Caco-2 (cell line): Measurements from ENCODE around the gene LRIG3. TPM values are rescaled to one million over a fixed set of nuclear protein-coding genes. Genes with fewer than 3 reads are reported as not detected.

ENCODE experiments used
- BruUV-seq: library from RNA; stranded (reverse); fragments of 400-500 nt; replicated peaks from 2 replicates; lab custom pipeline; 2021; lab: Mats Ljungman, UMichigan
- CTCF ChIA-PET: fragments of 300-600 bp; sonication (Branson Sonifier 250); formaldehyde crosslinking; loops from one replicate; lab custom pipeline; 2022; ENCODE audit warnings: antibody characterized with exemption; lab: Charles Lee
- POLR2A ChIA-PET: fragments of 300-600 bp; sonication (Branson Sonifier 250); formaldehyde crosslinking; loops from one replicate; lab custom pipeline; 2022; ENCODE audit warnings: antibody characterized with exemption; lab: Charles Lee
- DNase-seq, 2 experiments: peaks; one replicate each; pipeline versions ENCODE4 v3.0.0 to v3.0.0-alpha.2; 2020 to 2022
- H3K27me3 ChIP-seq: replicated peaks from 2 replicates; pipeline ENCODE4 v1.6.0; 2011; ENCODE audit warnings: low read length; ENCODE audit not compliant: control insufficient read depth, insufficient read depth
- H3K36me3 ChIP-seq: 2 replicates; pipeline ENCODE4 v1.5.1; 2011; ENCODE audit warnings: low read length; ENCODE audit not compliant: control insufficient read depth, insufficient read depth
- H3K4me1 ChIP-seq: fragments of 250-450 bp; sonication (Bioruptor Pico); 2 replicates; pipeline ENCODE4 v1.5.1; 2020; ENCODE audit warnings: mild to moderate bottlenecking
- H3K4me3 ChIP-seq: 2 replicates; pipeline ENCODE4 v1.5.1; 2011; ENCODE audit warnings: low read depth, mild to moderate bottlenecking, control low read depth, low read length
- H3K9me3 ChIP-seq: fragments of 250-450 bp; sonication (Bioruptor Pico); 2 replicates; pipeline ENCODE4 v1.5.1; 2020; ENCODE audit warnings: mild to moderate bottlenecking, moderate library complexity
- H3K27ac Mint-ChIP-seq: one replicate; pipeline ENCODE4 v1.8.0; 2022; ENCODE audit warnings: mixed read lengths; ENCODE audit not compliant: unreplicated experiment
- H3K27me3 Mint-ChIP-seq: one replicate; pipeline ENCODE4 v1.8.0; 2022; ENCODE audit warnings: mixed read lengths; ENCODE audit not compliant: insufficient read depth, unreplicated experiment
- H3K36me3 Mint-ChIP-seq: one replicate; pipeline ENCODE4 v1.8.0; 2022; ENCODE audit warnings: mild to moderate bottlenecking, mixed read lengths; ENCODE audit not compliant: insufficient read depth, unreplicated experiment
- H3K4me1 Mint-ChIP-seq: one replicate; pipeline ENCODE4 v1.8.0; 2022; ENCODE audit warnings: low read depth, mixed read lengths; ENCODE audit not compliant: unreplicated experiment
- H3K4me3 Mint-ChIP-seq: one replicate; pipeline ENCODE4 v1.8.0; 2022; ENCODE audit warnings: mild to moderate bottlenecking, moderate library complexity, mixed read lengths; ENCODE audit not compliant: unreplicated experiment
- H3K9me3 Mint-ChIP-seq: one replicate; pipeline ENCODE4 v1.8.0; 2022; ENCODE audit warnings: mixed read lengths; ENCODE audit not compliant: unreplicated experiment
- CTCF ChIP-seq, 2 experiments: fragments of 200-600 bp in 1 of 2; IDR thresholded peaks; 1 replicate in 1 of 2; 2 replicates in 1 of 2; pipeline versions ENCODE4 v1.5.1 to v1.8.0; 2011 to 2022; ENCODE audit warnings: antibody characterized with exemption in 1 of 2, control low read depth in 1 of 2, inconsistent platforms in 1 of 2, low read depth in 1 of 2, low read length in 1 of 2, mild to moderate bottlenecking in 1 of 2, moderate library complexity in 1 of 2; ENCODE audit not compliant: insufficient read depth in 1 of 2, severe bottlenecking in 1 of 2, unreplicated experiment in 1 of 2
- intact Hi-C: fragments of 100-400 bp; cut with micrococcal nuclease; formaldehyde crosslinking; loops from one replicate; pipeline ENCODE4 v1.10.0; 2022; ENCODE audit not compliant: unreplicated experiment
- total RNA-seq: library from RNA; stranded (reverse); gene quantifications from 2 replicates; pipeline ENCODE4 v1.2.3, GENCODE V29; 2022

LRIG3 gene
- total RNA-seq, 1 experiment from 2014 or later = 19.1 TPM

DNA sequence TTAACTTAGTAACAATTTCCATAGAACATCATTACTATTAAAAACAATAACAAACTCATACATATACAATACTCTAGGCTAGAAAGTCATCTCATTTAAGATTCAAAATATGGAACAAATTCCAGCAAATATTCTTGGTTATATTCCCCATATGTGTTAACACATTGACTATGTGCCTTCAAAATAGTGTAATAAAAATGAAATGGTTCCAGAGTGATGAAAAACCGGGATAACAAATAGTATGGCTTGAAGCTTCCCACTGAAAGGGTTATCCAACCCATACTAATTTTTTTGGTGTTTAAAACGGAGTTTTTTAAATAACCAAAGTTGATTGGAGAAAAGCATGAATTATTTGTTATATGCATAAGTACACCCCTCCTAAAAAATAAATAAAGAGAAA lies 5.3 kb downstream of the LRIG3 start:
- no peaks in the 10 kb centered on the region for H3K9me3 ChIP-seq
- H3K4me1 ChIP-seq = peaks cover 9% of the 10 kb centered on the region; the same call in 1 of the 2 replicates
- no peaks in the 10 kb centered on the region for H3K27me3 Mint-ChIP-seq
- H3K9me3 Mint-ChIP-seq = no peaks in the 10 kb centered on the region
- BruUV-seq = no TSS peak
- no peak overlapping the region for H3K4me3 ChIP-seq
- no peak overlapping the region for H3K4me3 Mint-ChIP-seq
- intact Hi-C loops = no loop called here
- DNase-seq = no peak
- H3K36me3 ChIP-seq = 0 out of 2 replicates have a peak, but pooled peaks cover 2% of the 10 kb centered on the region
- H3K27ac Mint-ChIP-seq = no peak overlapping the region
- POLR2A ChIA-PET = no interaction called here
- H3K27me3 ChIP-seq = no peaks in the 10 kb centered on the region
- TF ChIP-seq CTCF (IDR thresholded peaks at IDR 0.05; ENCODE audit: insufficient read depth in 1 of 2, low read depth in 1 of 2, low read length in 1 of 2, severe bottlenecking in 1 of 2, unreplicated experiment in 1 of 2) = no peak
- H3K4me1 Mint-ChIP-seq = peaks cover 17% of the 10 kb centered on the region
- peaks cover 20% of the 10 kb centered on the region for H3K36me3 Mint-ChIP-seq
- CTCF ChIA-PET = no interaction called here

DNA sequence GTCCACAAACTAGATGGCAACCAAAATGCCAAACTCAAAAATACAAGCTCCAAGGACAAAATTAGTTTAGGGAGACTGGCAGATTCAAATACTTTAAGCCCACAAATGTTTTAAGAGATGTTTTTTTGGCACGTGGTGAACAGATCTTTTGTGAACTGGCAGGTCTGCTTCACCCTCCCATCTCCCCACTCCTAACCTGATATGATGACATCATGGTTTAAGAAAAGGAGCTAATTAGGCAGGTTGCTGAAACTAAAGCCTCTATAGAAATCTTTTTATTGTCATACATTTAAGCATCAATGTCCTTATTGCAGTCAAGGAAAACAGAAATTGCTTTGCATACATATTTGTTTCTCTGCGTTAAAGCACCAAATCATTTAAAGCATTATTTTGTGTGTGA lies 5.8 kb downstream of the LRIG3 start:
- no peaks in the 10 kb centered on the region for H3K27me3 ChIP-seq
- peaks cover 22% of the 10 kb centered on the region for H3K4me1 Mint-ChIP-seq
- BruUV-seq = no TSS peak
- DNase-seq = no peak
- H3K4me3 ChIP-seq = no peak overlapping the region
- 0 out of 2 replicates have a peak, but pooled peaks cover 2% of the 10 kb centered on the region for H3K36me3 ChIP-seq
- no peak overlapping the region for H3K27ac Mint-ChIP-seq
- TF ChIP-seq CTCF (IDR thresholded peaks at IDR 0.05; ENCODE audit: insufficient read depth in 1 of 2, low read depth in 1 of 2, low read length in 1 of 2, severe bottlenecking in 1 of 2, unreplicated experiment in 1 of 2) = no peak
- no peaks in the 10 kb centered on the region for H3K9me3 ChIP-seq
- H3K27me3 Mint-ChIP-seq = no peaks in the 10 kb centered on the region
- H3K9me3 Mint-ChIP-seq = no peaks in the 10 kb centered on the region
- no peak overlapping the region for H3K4me3 Mint-ChIP-seq
- intact Hi-C loops = no loop called here
- peaks cover 20% of the 10 kb centered on the region for H3K36me3 Mint-ChIP-seq
- POLR2A ChIA-PET = no interaction called here
- H3K4me1 ChIP-seq = peaks cover 9% of the 10 kb centered on the region; the same call in 1 of the 2 replicates
- CTCF ChIA-PET = no interaction called here

GRCh38 chr12:58907391-58907790 lies 12.9 kb downstream of the LRIG3 start:
- peaks cover 24% of the 10 kb centered on the region for H3K36me3 Mint-ChIP-seq

More at GRCh38 chr12:58907391-58907790, 12.9 kb downstream of the LRIG3 start:
- Mint-ChIP-seq H3K9me3 (no peaks in the 10 kb centered on the region), H3K4me3 (no peak overlapping the region), H3K4me1 (peaks cover 13% of the 10 kb centered on the region), H3K27ac (no peak overlapping the region), H3K27me3 (no peaks in the 10 kb centered on the region)
- Histone ChIP-seq H3K36me3 (peaks cover 2% of the 10 kb centered on the region; the same call in 1 of the 2 replicates), H3K4me3 (no peak overlapping the region), H3K4me1 (no peaks in the 10 kb centered on the region), H3K27me3 (no peaks in the 10 kb centered on the region), H3K9me3 (no peaks in the 10 kb centered on the region)
- ChIA-PET CTCF (no interaction called here), POLR2A (no interaction called here)
- DNase-seq = no peak
- intact Hi-C loops = no loop called here
- TF ChIP-seq CTCF (IDR thresholded peaks at IDR 0.05; ENCODE audit: insufficient read depth in 1 of 2, low read depth in 1 of 2, low read length in 1 of 2, severe bottlenecking in 1 of 2, unreplicated experiment in 1 of 2) = no peak
- BruUV-seq = no TSS peak
